ENCODE measurements around the gene SLC16A7.

GRCh38 chr12:59627582-59627981 lies 31.8 kb downstream of the SLC16A7 start:
- TF ChIP-seq CTCF (IDR thresholded peaks at IDR 0.05; ENCODE audit: poor library complexity, severe bottlenecking) (no peak), EP300 (conservative IDR thresholded peaks at IDR 0.05; ENCODE audit: poor library complexity, severe bottlenecking) (no peak), POLR2AphosphoS5 (IDR thresholded peaks at IDR 0.05) (no peak), MXI1 (conservative IDR thresholded peaks at IDR 0.05; ENCODE audit: poor library complexity, severe bottlenecking) (no peak), SMC3 (conservative IDR thresholded peaks at IDR 0.05; ENCODE audit: poor library complexity) (no peak), RAD21 (conservative IDR thresholded peaks at IDR 0.05) (no peak), EZH2 (IDR thresholded peaks at IDR 0.05; ENCODE audit: borderline replicate concordance, insufficient read depth, low read length, poor library complexity, severe bottlenecking) (no peak), REST (IDR thresholded peaks at IDR 0.05; ENCODE audit: borderline replicate concordance) (no peak)
